ENCODE data around the gene CDH5.

DNA sequence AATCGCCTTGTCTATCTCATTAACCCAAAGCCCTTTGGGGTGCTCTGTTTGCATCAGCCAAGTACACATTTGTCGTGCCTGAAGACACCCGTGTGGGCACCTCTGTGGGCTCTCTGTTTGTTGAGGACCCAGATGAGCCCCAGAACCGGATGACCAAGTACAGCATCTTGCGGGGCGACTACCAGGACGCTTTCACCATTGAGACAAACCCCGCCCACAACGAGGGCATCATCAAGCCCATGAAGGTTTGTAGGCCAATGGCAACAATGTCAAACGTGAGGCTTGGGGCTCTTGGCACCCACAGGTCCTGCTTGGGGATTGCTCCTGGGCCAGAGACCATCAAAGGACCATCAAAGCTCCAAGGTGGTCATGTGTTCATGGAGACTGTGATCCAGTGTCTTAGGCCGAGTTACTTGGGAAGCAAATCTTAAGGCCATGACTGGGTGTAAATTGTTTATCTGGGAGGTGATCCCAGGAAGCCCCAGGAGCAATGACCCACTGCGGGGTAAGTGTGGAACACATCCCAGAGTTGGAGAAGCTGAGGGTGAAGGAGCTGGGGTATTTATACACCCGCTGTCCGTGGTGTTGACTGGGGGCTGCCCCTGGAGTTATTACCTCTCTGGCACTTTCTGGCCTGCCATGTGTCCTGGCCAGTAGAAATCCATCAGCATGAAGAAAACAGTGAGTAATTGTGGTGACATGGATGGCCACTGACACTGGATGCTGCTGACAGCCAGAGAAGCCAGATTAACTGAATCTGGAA, 24.0 kb downstream of the CDH5 start:
- TF ChIP-seq POLR2A (IDR thresholded peaks at IDR 0.05; ENCODE audit: low read depth, low read length): no peak
- TF ChIP-seq, protein P1, sequence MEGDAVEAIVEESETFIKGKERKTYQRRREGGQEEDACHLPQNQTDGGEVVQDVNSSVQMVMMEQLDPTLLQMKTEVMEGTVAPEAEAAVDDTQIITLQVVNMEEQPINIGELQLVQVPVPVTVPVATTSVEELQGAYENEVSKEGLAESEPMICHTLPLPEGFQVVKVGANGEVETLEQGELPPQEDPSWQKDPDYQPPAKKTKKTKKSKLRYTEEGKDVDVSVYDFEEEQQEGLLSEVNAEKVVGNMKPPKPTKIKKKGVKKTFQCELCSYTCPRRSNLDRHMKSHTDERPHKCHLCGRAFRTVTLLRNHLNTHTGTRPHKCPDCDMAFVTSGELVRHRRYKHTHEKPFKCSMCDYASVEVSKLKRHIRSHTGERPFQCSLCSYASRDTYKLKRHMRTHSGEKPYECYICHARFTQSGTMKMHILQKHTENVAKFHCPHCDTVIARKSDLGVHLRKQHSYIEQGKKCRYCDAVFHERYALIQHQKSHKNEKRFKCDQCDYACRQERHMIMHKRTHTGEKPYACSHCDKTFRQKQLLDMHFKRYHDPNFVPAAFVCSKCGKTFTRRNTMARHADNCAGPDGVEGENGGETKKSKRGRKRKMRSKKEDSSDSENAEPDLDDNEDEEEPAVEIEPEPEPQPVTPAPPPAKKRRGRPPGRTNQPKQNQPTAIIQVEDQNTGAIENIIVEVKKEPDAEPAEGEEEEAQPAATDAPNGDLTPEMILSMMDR (IDR thresholded peaks at IDR 0.05; ENCODE audit: extremely low read depth in 1 of 2, insufficient read depth in 1 of 2, low read depth in 1 of 2, low read length in 2 of 2): no peak

Data from endothelial cell of umbilical vein (primary cell).